KMS-11 (cell line): ENCODE measurements around the gene ITGB5.

Experiments
- H2AFZ ChIP-seq: fragments of 200-600 bp; sonication (generic); 2 replicates; pipeline ENCODE4 v1.6.1; 2016; ENCODE audit warnings: antibody characterized with exemption, mixed run types, low read depth
- H3K27ac ChIP-seq: fragments of 200-600 bp; sonication (generic); 2 replicates; pipeline ENCODE4 v1.6.1; 2016; ENCODE audit warnings: mild to moderate bottlenecking, mixed run types
- H3K27me3 ChIP-seq: fragments of 200-600 bp; sonication (generic); 2 replicates; pipeline ENCODE4 v1.6.1; 2017; ENCODE audit warnings: mild to moderate bottlenecking, low read depth, mixed run types, moderate library complexity; ENCODE audit not compliant: insufficient read depth
- H3K36me3 ChIP-seq: fragments of 200-600 bp; sonication (generic); 2 replicates; pipeline ENCODE4 v1.6.1; 2017; ENCODE audit warnings: mild to moderate bottlenecking, mixed run types; ENCODE audit not compliant: insufficient read depth
- H3K4me1 ChIP-seq: fragments of 200-600 bp; sonication (generic); 2 replicates; pipeline ENCODE4 v1.6.1; 2016; ENCODE audit warnings: mild to moderate bottlenecking, low read depth, mixed run types; ENCODE audit not compliant: poor library complexity, severe bottlenecking
- H3K4me2 ChIP-seq: fragments of 200-600 bp; sonication (generic); 2 replicates; pipeline ENCODE4 v1.7.0; 2016; ENCODE audit warnings: mild to moderate bottlenecking, mixed run types
- H3K4me3 ChIP-seq: fragments of 200-600 bp; sonication (generic); IDR thresholded peaks from 2 replicates; pipeline ENCODE4 v1.6.1; 2017; ENCODE audit warnings: low read depth, low read length, mixed read lengths; ENCODE audit not compliant: insufficient read depth
- H3K79me2 ChIP-seq: fragments of 200-600 bp; sonication (generic); 2 replicates; pipeline ENCODE4 v1.6.1; 2016; ENCODE audit warnings: low read depth, mixed run types; ENCODE audit not compliant: insufficient read depth
- H3K9ac ChIP-seq: fragments of 200-600 bp; sonication (generic); 2 replicates; pipeline ENCODE4 v1.6.1; 2016; ENCODE audit warnings: mild to moderate bottlenecking, mixed run types
- H4K20me1 ChIP-seq: fragments of 200-600 bp; sonication (generic); 2 replicates; pipeline ENCODE4 v1.6.1; 2016; ENCODE audit warnings: mild to moderate bottlenecking, mixed run types; ENCODE audit not compliant: insufficient read depth
- TF ChIP-seq, protein P1 (sequence below): fragments of 200-600 bp; sonication (generic); conservative IDR thresholded peaks from 2 replicates; pipeline ENCODE4 v1.6.1; 2017; ENCODE audit warnings: low read depth, mild to moderate bottlenecking, antibody characterized with exemption, low read length, moderate library complexity, mixed read lengths

The ITGB5 gene

DNA sequence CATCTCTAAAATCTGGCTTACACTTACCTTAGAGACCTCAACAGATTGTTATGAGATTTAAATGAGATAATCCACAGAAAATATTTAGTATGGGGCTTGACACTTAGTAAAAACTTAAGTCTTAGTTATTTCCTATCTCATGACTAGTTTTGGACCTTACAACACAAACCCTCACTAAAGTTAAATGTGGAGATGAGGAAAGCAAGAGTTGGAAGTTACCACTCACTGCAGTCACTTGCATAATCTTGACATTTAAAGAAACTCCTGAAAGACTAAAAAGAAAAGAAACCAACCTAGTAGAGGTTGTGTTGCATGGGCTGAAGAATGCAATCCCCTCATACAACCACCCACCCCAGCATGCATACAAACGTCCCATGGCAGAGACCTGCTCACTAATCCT is 40.1 kb downstream of the ITGB5 start:
- Histone ChIP-seq H3K36me3 (no peaks in the 10 kb centered on the region), H3K27me3 (no peaks in the 10 kb centered on the region)

DNA sequence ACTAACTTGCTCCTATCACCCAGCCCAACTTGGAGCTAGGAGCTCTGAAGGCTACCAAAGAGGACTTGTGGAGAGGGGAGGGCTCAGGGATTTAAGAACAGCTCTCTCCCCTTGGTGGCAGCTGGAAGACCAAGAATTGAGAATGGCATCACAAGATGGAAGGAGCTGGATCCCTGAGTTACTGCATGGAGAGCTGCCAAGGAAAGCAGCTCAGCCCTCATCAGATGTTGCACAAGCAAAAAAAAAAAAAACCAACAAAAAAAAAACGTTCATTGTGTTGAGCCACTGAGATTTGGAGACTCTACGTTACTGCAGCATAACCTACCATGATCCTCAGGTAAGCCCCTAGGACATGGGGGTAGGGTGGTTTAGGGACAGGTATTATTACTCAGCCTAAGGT is 41.0 kb downstream of the ITGB5 start:
- Histone ChIP-seq H3K36me3 (no peaks in the 10 kb centered on the region; the same call in 1 of the 2 replicates), H4K20me1 (no peaks in the 10 kb centered on the region), H3K27me3 (no peaks in the 10 kb centered on the region), H2AFZ (no peak overlapping the region), H3K27ac (peak overlapping the region; percentile 8; the same call in 1 of the 2 replicates), H3K79me2 (0 out of 2 replicates have a peak, but pooled peaks cover 5% of the 10 kb centered on the region), H3K9ac (no peak overlapping the region), H3K4me3 (no peak overlapping the region), H3K4me1 (peaks cover 14% of the 10 kb centered on the region), H3K4me2 (no peak overlapping the region)
- TF ChIP-seq, protein P1, sequence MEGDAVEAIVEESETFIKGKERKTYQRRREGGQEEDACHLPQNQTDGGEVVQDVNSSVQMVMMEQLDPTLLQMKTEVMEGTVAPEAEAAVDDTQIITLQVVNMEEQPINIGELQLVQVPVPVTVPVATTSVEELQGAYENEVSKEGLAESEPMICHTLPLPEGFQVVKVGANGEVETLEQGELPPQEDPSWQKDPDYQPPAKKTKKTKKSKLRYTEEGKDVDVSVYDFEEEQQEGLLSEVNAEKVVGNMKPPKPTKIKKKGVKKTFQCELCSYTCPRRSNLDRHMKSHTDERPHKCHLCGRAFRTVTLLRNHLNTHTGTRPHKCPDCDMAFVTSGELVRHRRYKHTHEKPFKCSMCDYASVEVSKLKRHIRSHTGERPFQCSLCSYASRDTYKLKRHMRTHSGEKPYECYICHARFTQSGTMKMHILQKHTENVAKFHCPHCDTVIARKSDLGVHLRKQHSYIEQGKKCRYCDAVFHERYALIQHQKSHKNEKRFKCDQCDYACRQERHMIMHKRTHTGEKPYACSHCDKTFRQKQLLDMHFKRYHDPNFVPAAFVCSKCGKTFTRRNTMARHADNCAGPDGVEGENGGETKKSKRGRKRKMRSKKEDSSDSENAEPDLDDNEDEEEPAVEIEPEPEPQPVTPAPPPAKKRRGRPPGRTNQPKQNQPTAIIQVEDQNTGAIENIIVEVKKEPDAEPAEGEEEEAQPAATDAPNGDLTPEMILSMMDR = no peak

More for the DNA sequence above, 40.1 kb downstream of the ITGB5 start:
- H3K4me1 ChIP-seq = peaks cover 14% of the 10 kb centered on the region
- no peaks in the 10 kb centered on the region for H4K20me1 ChIP-seq
- no peak overlapping the region for H3K4me3 ChIP-seq
- H3K79me2 ChIP-seq = 0 out of 2 replicates have a peak, but pooled peaks cover 5% of the 10 kb centered on the region
- TF ChIP-seq, protein P1 = no peak
- H3K9ac ChIP-seq = no peak overlapping the region
- H3K27ac ChIP-seq = no peak overlapping the region
- H3K4me2 ChIP-seq = no peak overlapping the region
- H2AFZ ChIP-seq = no peak overlapping the region

DNA sequence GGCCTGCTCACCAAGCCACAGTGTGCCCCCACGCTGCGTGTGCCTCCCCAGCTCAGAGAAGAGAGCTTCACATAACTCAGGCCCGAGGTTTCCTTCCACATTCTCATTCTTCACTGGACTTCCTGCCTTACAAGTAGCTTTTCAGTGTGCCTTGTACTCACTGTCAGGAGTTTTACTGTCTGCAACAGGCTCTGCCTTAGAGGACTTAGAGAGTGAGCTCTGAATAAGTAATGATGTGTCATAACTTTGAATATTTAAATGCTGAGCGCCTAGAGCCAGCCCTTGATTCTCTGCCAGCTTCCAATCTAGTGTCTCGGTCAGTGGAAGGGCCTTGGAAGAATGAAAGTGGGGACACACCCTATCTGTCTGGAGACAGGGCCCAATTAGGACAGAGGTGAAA is 41.8 kb downstream of the ITGB5 start:
- H3K9ac ChIP-seq = no peak overlapping the region
- H3K27me3 ChIP-seq = no peaks in the 10 kb centered on the region
- H3K36me3 ChIP-seq = no peaks in the 10 kb centered on the region; the same call in 1 of the 2 replicates
- H3K27ac ChIP-seq = peak overlapping the region; percentile 8; the same call in 1 of the 2 replicates
- no peaks in the 10 kb centered on the region for H4K20me1 ChIP-seq
- peaks cover 14% of the 10 kb centered on the region for H3K4me1 ChIP-seq
- no peaks in the 10 kb centered on the region for H3K79me2 ChIP-seq
- no peak overlapping the region for H3K4me3 ChIP-seq
- no peak overlapping the region for H2AFZ ChIP-seq
- TF ChIP-seq, protein P1 = no peak
- H3K4me2 ChIP-seq = no peak overlapping the region

GRCh38 chr3:124843506-124844177 is 43.5 kb downstream of the ITGB5 start:
- no peak overlapping the region for H3K4me2 ChIP-seq
- H4K20me1 ChIP-seq = no peaks in the 10 kb centered on the region
- no peak overlapping the region for H3K9ac ChIP-seq
- no peaks in the 10 kb centered on the region for H3K27me3 ChIP-seq
- H3K4me1 ChIP-seq = peaks cover 14% of the 10 kb centered on the region
- no peak overlapping the region for H2AFZ ChIP-seq
- TF ChIP-seq, protein P1 = no peak
- no peaks in the 10 kb centered on the region; the same call in 1 of the 2 replicates for H3K36me3 ChIP-seq
- H3K79me2 ChIP-seq = no peaks in the 10 kb centered on the region
- no peak overlapping the region for H3K27ac ChIP-seq
- H3K4me3 ChIP-seq = no peak overlapping the region
